GM20000 (cell line): ENCODE data around the gene FOXO1.

ENCODE experiments used
- DNase-seq: peaks from one replicate; pipeline ENCODE4 v3.0.0; 2012; ENCODE audit warnings: low spot score
- CTCF ChIP-seq: IDR thresholded peaks from 2 replicates; pipeline ENCODE4 v1.5.1; 2012; ENCODE audit warnings: mild to moderate bottlenecking, control low read depth; ENCODE audit errors: extremely low read depth, missing control alignments

FOXO1 gene

GRCh38 chr13:40612041-40612440 is 54.4 kb downstream of the FOXO1 start:
- DNase-seq: no peak
- TF ChIP-seq CTCF: no peak

GRCh38 chr13:40611635-40612034 is 54.8 kb downstream of the FOXO1 start:
- TF ChIP-seq CTCF: no peak
- no peak for DNase-seq

- no peak for TF ChIP-seq CTCF
- DNase-seq: no peak
These were observed 55.4 kb downstream of the FOXO1 start for GRCh38 chr13:40611004-40611403.

- TF ChIP-seq CTCF: no peak
- no peak for DNase-seq
These were observed 56.3 kb downstream of the FOXO1 start for GRCh38 chr13:40609972-40610726.

GRCh38 chr13:40608308-40608707 is 58.1 kb downstream of the FOXO1 start:
- TF ChIP-seq CTCF: no peak
- no peak for DNase-seq

- no peak for DNase-seq
- TF ChIP-seq CTCF: no peak
These were observed 60.9 kb downstream of the FOXO1 start for GRCh38 chr13:40605573-40605972.

- no peak for TF ChIP-seq CTCF
These were observed 62.3 kb downstream of the FOXO1 start for GRCh38 chr13:40604135-40604534.

More at GRCh38 chr13:40604135-40604534, 62.3 kb downstream of the FOXO1 start:
- DNase-seq: no peak
